Bronchial epithelial cell (primary cell): ENCODE measurements around the gene EEF1A2. TPM values are rescaled to one million over a fixed set of nuclear protein-coding genes. Genes with fewer than 3 reads are reported as not detected.
A peak's percentile ranks its signal among the peaks of the same experiment; 100 is the strongest.

ENCODE experiments used
- DNase-seq: peaks from one replicate; pipeline ENCODE4 v3.0.0-alpha.2; 2010; ENCODE audit warnings: low read depth
- FAIRE-seq: peaks from 2 replicates; lab custom pipeline; 2011; peaks lifted over from hg19 to GRCh38; lab: Jason Lieb, UNC
- H3K27me3 ChIP-seq: 2 replicates; pipeline ENCODE4 v1.5.1; 2011; ENCODE audit warnings: low read length; ENCODE audit not compliant: control insufficient read depth, insufficient read depth
- H3K36me3 ChIP-seq: 2 replicates; pipeline ENCODE4 v1.5.1; 2011; ENCODE audit warnings: low read length; ENCODE audit not compliant: control insufficient read depth, insufficient read depth
- H3K4me3 ChIP-seq: 2 replicates; pipeline ENCODE4 v1.5.1; 2011; ENCODE audit warnings: mild to moderate bottlenecking, low read depth, low read length, control low read depth
- total RNA-seq: library from RNA; depleted of rRNA; stranded (reverse); fragments of >200 nt; gene quantifications from 2 replicates; pipeline ENCODE4 v1.2.1, GENCODE V29; 2014
- TF ChIP-seq, protein P1 (sequence below): IDR thresholded peaks from 2 replicates; pipeline ENCODE4 v1.5.1; 2011; ENCODE audit warnings: mild to moderate bottlenecking, moderate library complexity, low read length, control low read depth, inconsistent platforms; ENCODE audit not compliant: insufficient read depth, severe bottlenecking

EEF1A2 gene
- total RNA-seq, 1 donor from 2014 or later = 1.1 TPM

DNA sequence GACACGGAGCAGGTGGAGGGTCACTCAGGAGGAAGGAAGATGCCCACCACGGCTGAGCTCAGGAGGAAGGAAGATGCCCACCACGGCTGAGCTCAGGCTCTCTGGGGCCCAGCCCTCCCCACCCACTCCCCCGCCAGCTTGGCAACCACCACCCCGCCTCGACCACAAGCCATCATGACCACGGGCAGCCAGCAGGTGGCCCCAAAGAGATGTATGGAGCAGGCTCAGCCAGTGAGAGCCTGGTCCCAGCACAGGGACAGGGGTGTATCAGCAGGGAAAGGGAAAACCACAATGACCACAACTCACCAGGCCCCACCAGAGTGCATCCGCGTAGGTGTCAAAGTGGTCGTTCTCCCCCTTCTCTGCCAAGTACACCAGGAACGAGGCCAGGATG lies 56.8 kb downstream of the EEF1A2 start:
- no peaks in the 10 kb centered on the region for H3K36me3 ChIP-seq
- FAIRE-seq (peak; percentile 47), DNase-seq (peak; percentile 2)
- H3K4me3 ChIP-seq = no peak overlapping the region
- H3K27me3 ChIP-seq = no peaks in the 10 kb centered on the region
- TF ChIP-seq, protein P1, sequence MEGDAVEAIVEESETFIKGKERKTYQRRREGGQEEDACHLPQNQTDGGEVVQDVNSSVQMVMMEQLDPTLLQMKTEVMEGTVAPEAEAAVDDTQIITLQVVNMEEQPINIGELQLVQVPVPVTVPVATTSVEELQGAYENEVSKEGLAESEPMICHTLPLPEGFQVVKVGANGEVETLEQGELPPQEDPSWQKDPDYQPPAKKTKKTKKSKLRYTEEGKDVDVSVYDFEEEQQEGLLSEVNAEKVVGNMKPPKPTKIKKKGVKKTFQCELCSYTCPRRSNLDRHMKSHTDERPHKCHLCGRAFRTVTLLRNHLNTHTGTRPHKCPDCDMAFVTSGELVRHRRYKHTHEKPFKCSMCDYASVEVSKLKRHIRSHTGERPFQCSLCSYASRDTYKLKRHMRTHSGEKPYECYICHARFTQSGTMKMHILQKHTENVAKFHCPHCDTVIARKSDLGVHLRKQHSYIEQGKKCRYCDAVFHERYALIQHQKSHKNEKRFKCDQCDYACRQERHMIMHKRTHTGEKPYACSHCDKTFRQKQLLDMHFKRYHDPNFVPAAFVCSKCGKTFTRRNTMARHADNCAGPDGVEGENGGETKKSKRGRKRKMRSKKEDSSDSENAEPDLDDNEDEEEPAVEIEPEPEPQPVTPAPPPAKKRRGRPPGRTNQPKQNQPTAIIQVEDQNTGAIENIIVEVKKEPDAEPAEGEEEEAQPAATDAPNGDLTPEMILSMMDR = peak; percentile 40

GRCh38 chr20:63441136-63442099 lies 57.5 kb downstream of the EEF1A2 start:
- FAIRE-seq (no peak), DNase-seq (no peak)
- Histone ChIP-seq H3K36me3 (no peaks in the 10 kb centered on the region), H3K27me3 (no peaks in the 10 kb centered on the region), H3K4me3 (no peak overlapping the region)
- TF ChIP-seq, protein P1 = no peak

GRCh38 chr20:63440366-63440955 lies 58.4 kb downstream of the EEF1A2 start:
- TF ChIP-seq, protein P1 = no peak
- FAIRE-seq = no peak
- H3K27me3 ChIP-seq = no peaks in the 10 kb centered on the region

DNA sequence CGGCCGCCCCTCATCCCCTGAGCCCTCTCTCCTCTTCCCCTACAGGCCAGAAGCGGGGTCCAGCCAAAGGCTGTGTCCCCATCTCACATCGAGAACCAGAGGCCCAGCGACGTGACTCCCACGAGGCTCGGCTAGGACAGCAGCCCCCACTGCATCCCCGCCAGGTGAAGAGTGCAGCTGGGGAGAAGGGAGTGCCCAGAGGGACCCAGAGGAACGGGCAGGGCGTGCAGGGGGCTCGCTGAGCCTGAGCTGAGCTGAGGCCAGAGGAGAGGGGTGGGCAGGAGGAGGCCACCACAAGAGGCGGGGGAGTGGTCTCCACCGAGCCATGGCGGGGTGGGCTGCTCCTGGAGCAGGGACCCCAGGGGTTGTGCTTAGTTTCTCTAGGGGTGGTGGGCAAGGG lies 59.0 kb downstream of the EEF1A2 start:
- no peak for DNase-seq
- no peak for FAIRE-seq
- Histone ChIP-seq H3K4me3 (no peak overlapping the region), H3K36me3 (no peaks in the 10 kb centered on the region), H3K27me3 (no peaks in the 10 kb centered on the region)
- TF ChIP-seq, protein P1 = no peak

More at GRCh38 chr20:63440366-63440955, 58.4 kb downstream of the EEF1A2 start:
- no peak overlapping the region for H3K4me3 ChIP-seq
- no peak for DNase-seq
- H3K36me3 ChIP-seq = no peaks in the 10 kb centered on the region

DNA sequence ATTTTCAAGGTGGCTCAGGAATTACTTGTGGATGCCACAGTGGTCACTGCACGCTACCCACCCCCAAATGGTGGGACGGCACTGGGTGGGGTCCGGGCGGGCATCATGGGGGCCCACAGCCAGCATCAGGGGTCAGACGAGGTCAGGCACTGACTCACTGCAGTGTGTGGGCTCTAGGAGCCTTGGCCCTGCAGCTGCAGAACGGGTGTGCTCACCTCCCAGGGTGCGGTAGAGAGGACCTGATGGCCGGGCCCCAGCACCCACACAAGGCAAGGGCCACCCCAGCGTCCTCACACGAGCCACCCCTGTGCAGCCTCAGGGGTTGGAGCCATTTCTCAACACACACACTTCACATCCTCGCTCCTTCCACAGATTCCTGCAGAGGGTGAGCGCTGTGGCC lies 60.8 kb downstream of the EEF1A2 start:
- FAIRE-seq = no peak
- TF ChIP-seq, protein P1 = no peak
- Histone ChIP-seq H3K4me3 (no peak overlapping the region), H3K27me3 (no peaks in the 10 kb centered on the region), H3K36me3 (no peaks in the 10 kb centered on the region)
- DNase-seq = no peak

Other genes with a start within 250 kb of the EEF1A2 start
- gene NKAIN4, start 244.6 kb downstream of the EEF1A2 start, total RNA-seq = 0.13 and 1.1 TPM in 2 replicates
- gene ARFGAP1, start 226.3 kb downstream of the EEF1A2 start, total RNA-seq = 48.8 and 49.2 TPM in 2 replicates
- not detected in 2 replicates for gene COL20A1, start 205.9 kb downstream of the EEF1A2 start, total RNA-seq
- not detected in 2 replicates for gene CHRNA4, start 137.7 kb downstream of the EEF1A2 start, total RNA-seq
- gene KCNQ2, start 26.4 kb downstream of the EEF1A2 start, total RNA-seq = not detected in 2 replicates
- 21.9 and 35.6 TPM in 2 replicates for gene PPDPF, start 21.7 kb upstream of the EEF1A2 start, total RNA-seq
- gene PTK6, start 38.3 kb upstream of the EEF1A2 start, total RNA-seq = 59.5 and 107 TPM in 2 replicates
- gene SRMS, start 48.7 kb upstream of the EEF1A2 start, total RNA-seq = 0.13 and 0.79 TPM in 2 replicates
- gene FNDC11, start 55.1 kb upstream of the EEF1A2 start, total RNA-seq = 0.26 and 0.90 TPM in 2 replicates
- gene HELZ2, start 75.2 kb upstream of the EEF1A2 start, total RNA-seq = 13.7 and 30.6 TPM in 2 replicates
- gene GMEB2, start 128.0 kb upstream of the EEF1A2 start, total RNA-seq = 13.2 and 13.8 TPM in 2 replicates
- 0.26 TPM in 1 of 2 replicates, not detected in the other for gene STMN3, start 154.3 kb upstream of the EEF1A2 start, total RNA-seq
- 4.5 and 5.8 TPM in 2 replicates for gene RTEL1, start 159.2 kb upstream of the EEF1A2 start, total RNA-seq
- gene TNFRSF6B, start 197.6 kb upstream of the EEF1A2 start, total RNA-seq = 4.9 and 7.1 TPM in 2 replicates
- gene ARFRP1, start 208.9 kb upstream of the EEF1A2 start, total RNA-seq = 49.2 and 55.5 TPM in 2 replicates
- gene ZGPAT, start 209.0 kb upstream of the EEF1A2 start, total RNA-seq = 17.7 and 25.5 TPM in 2 replicates
- gene LIME1, start 237.6 kb upstream of the EEF1A2 start, total RNA-seq = 0.53 and 2.0 TPM in 2 replicates
- gene SLC2A4RG, start 240.7 kb upstream of the EEF1A2 start, total RNA-seq = 14.0 and 21.8 TPM in 2 replicates